K562 (cell line): ENCODE results near the gene TMEM214. TPM values are rescaled to one million over a fixed set of nuclear protein-coding genes. Genes with fewer than 3 reads are reported as not detected.

ENCODE experiments used
- ARID1B ChIP-seq: fragments of 450-650 bp; IDR thresholded peaks from 2 replicates; pipeline ENCODE4 v1.6.1; 2016; ENCODE audit warnings: antibody characterized with exemption, mild to moderate bottlenecking, inconsistent platforms
- CREM ChIP-seq: IDR thresholded peaks from 2 replicates; pipeline ENCODE4 v1.6.1; 2014; ENCODE audit warnings: antibody characterized with exemption, low read depth
- GABPA ChIP-seq: fragments of 200-800 bp; sonication (Bioruptor generic); conservative IDR thresholded peaks from 2 replicates; pipeline ENCODE4 v1.6.1; 2016; ENCODE audit warnings: low read depth, missing genetic modification characterization, missing compliant biosample characterization
- GTF2A2 ChIP-seq: IDR thresholded peaks from 2 replicates; pipeline ENCODE4 v1.6.1; 2016; ENCODE audit warnings: mild to moderate bottlenecking, missing genetic modification characterization, missing compliant biosample characterization
- HNRNPK ChIP-seq: fragments of 200-400 bp; formaldehyde crosslinking; IDR thresholded peaks from one replicate; pipeline ENCODE4 v1.6.1; 2018; ENCODE audit warnings: mild to moderate bottlenecking, low read depth, low read length; ENCODE audit not compliant: poor library complexity, severe bottlenecking
- NBN ChIP-seq: fragments of 450-650 bp; IDR thresholded peaks from 2 replicates; pipeline ENCODE4 v1.6.1; 2016; ENCODE audit warnings: low read depth, mild to moderate bottlenecking
- NR2C2 ChIP-seq, 2 experiments: fragments of 200-800 bp in 1 of 2; sonication (Bioruptor generic) in 1 of 2; sonication (generic) in 1 of 2; formaldehyde crosslinking in 1 of 2; IDR thresholded peaks; 2 replicates each; pipeline versions ENCODE4 v1.6.1 to v1.8.0; 2016 to 2022; ENCODE audit warnings: mild to moderate bottlenecking in 1 of 2, missing compliant biosample characterization in 1 of 2, missing genetic modification characterization in 1 of 2, missing genetic modification reagents in 1 of 2
- PTBP1 ChIP-seq: fragments of 200-400 bp; formaldehyde crosslinking; IDR thresholded peaks from 2 replicates; pipeline ENCODE4 v1.6.1; 2017; ENCODE audit warnings: low read depth, low read length
- RBFOX2 ChIP-seq: fragments of 200-400 bp; formaldehyde crosslinking; IDR thresholded peaks from 2 replicates; pipeline ENCODE4 v1.6.1; 2017; ENCODE audit warnings: low read depth, mild to moderate bottlenecking, low read length, moderate library complexity
- SAFB ChIP-seq: fragments of 200-400 bp; formaldehyde crosslinking; IDR thresholded peaks from 2 replicates; pipeline ENCODE4 v1.6.1; 2017; ENCODE audit warnings: low read depth, low read length, borderline replicate concordance
- SIN3B ChIP-seq: fragments of 450-650 bp; IDR thresholded peaks from 2 replicates; pipeline ENCODE4 v1.6.1; 2017; ENCODE audit warnings: low read depth, mild to moderate bottlenecking, moderate library complexity
- SIX5 ChIP-seq, 2 experiments: IDR thresholded peaks; 2 replicates each; pipeline ENCODE4 v1.6.1; 2011; ENCODE audit warnings: low read length in 2 of 2, borderline replicate concordance in 1 of 2, low read depth in 1 of 2, mild to moderate bottlenecking in 1 of 2, moderate library complexity in 1 of 2; ENCODE audit not compliant: insufficient read depth in 1 of 2
- TCF7 ChIP-seq: sonication (generic); IDR thresholded peaks from 2 replicates; pipeline ENCODE4 v1.6.1; 2016; ENCODE audit warnings: antibody characterized with exemption, borderline replicate concordance
- THRB ChIP-seq: fragments of 450-650 bp; formaldehyde crosslinking; conservative IDR thresholded peaks from 2 replicates; pipeline ENCODE4 v1.4.0; 2022; ENCODE audit warnings: mild to moderate bottlenecking, missing genetic modification characterization
- U2AF1 ChIP-seq: fragments of 200-400 bp; formaldehyde crosslinking; optimal IDR thresholded peaks from 2 replicates; pipeline ENCODE3; 2017; ENCODE audit warnings: mild to moderate bottlenecking, low read depth, low read length, moderate library complexity
- ZNF23 ChIP-seq: fragments of 250-450 bp; sonication (Bioruptor Pico); IDR thresholded peaks from 2 replicates; pipeline ENCODE4 v1.4.0; 2020; ENCODE audit warnings: mild to moderate bottlenecking
- polyA plus RNA-seq, 8 experiments: library from polyadenylated mRNA; depleted of rRNA in 4 of 8; stranded (reverse) in 5 of 8; unstranded in 3 of 8; fragments of >200 nt; fragmentation: Nextera tagmentation in 2 of 8; fragmentation: Illumina TruSeq in 1 of 8; extraction: Ambion mirVana in 2 of 8; extraction: Trizol in 1 of 8; gene quantifications; 2 replicates each; pipeline versions ENCODE4 v1.2.1 to v1.2.3, GENCODE V29; 2011 to 2014; ENCODE audit warnings: inconsistent platforms in 1 of 8, missing spikeins in 1 of 8
- total RNA-seq, 7 experiments: library from RNA; depleted of rRNA in 6 of 7; stranded (reverse); fragments of >200 nt in 6 of 7; fragmentation: Illumina TruSeq in 2 of 7; extraction: Trizol in 2 of 7; gene quantifications; 2 replicates each; pipeline versions ENCODE4 v1.2.1 to v1.2.3, GENCODE V29; 2011 to 2021; ENCODE audit warnings: low replicate concordance in 1 of 7

The TMEM214 gene
- total and polyA plus RNA-seq, 9 of the 15 experiments (the other 6 are each of a cell fraction or from before 2014, with no cell fraction given): 11.4 to 81.4 (median 44.1) TPM

DNA sequence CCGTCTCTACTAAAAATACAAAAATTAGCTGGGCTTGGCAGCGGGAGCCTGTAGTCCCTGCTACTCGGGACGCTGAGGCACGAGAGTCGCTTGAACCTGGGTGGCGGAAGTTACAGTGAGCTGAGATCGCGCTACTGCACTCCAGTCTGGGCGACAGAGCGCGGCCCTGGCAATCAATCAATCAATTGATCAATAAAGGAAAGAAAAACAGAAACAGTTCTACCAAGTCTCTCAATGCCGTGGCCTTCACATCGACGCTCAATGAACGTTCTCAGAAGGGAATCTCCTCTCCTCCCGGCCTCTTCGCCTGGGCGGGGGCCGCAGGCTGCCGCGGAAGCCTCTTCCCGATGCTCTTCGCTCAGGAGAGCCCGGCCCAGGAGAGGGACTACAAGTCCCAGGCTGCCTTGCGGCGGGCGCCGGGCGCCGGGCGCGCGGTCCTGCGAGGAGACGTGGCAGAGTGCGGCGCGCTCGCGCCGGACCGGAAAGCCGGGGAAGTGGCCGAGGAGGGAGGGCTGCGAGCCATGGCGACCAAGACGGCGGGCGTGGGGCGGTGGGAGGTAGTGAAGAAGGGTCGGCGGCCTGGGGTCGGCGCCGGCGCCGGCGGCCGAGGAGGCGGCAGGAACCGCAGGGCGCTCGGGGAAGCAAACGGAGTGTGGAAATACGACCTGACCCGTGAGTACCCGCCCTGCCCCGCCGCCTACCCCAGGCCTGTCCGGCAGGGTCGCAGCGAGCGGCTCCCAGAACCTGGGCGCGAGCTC is at the start of gene TMEM214 (continued):
- TF ChIP-seq HNRNPK: no peak
- TF ChIP-seq SAFB: peak; percentile 98
- no peak for TF ChIP-seq GTF2A2
- peak; percentile 48; the same call in 1 of the 2 replicates for TF ChIP-seq NBN
- TF ChIP-seq CREM: peak; percentile 88
- no peak for TF ChIP-seq ZNF23 (CRISPR knock-in tag)
- 0 out of 2 replicates have a peak, but pooled peaks have one; percentile 39 for TF ChIP-seq SIN3B
- TF ChIP-seq U2AF1: peak; percentile 84
- TF ChIP-seq NR2C2 (CRISPR knock-in tag; IDR thresholded peaks at IDR 0.05): no peak; the same call in 1 of the 2 replicates
- peak; percentile 83 for TF ChIP-seq NR2C2 (tag; IDR thresholded peaks at IDR 0.05)
- TF ChIP-seq SIX5 (IDR thresholded peaks at IDR 0.05; ENCODE audit: borderline replicate concordance in 1 of 2, insufficient read depth in 1 of 2, low read depth in 1 of 2, low read length in 2 of 2): peak; percentile 78 to 79
- TF ChIP-seq TCF7: peak; percentile 30; the same call in 1 of the 2 replicates
- 0 out of 2 replicates have a peak, but pooled peaks have one; percentile 24 for TF ChIP-seq ARID1B
- TF ChIP-seq PTBP1: 0 out of 2 replicates have a peak, but pooled peaks have one; percentile 49
- peak; percentile 100 for TF ChIP-seq RBFOX2
- TF ChIP-seq GABPA (tag): peak; percentile 76
- TF ChIP-seq THRB (CRISPR knock-in tag): 0 out of 2 replicates have a peak, but pooled peaks have one; percentile 27
